ENCODE data around the gene FOXP4. TPM values are rescaled to one million over a fixed set of nuclear protein-coding genes. Genes with fewer than 3 reads are reported as not detected.

FOXP4 gene
- total and polyA plus RNA-seq, 4 donors, result 2.5 to 16.0 (median 4.3) TPM

GRCh38 chr6:41641352-41641925 is 95.3 kb downstream of the FOXP4 start:
- 82% methylated on average over 9 of the region's 9 CpGs for WGBS
- H3K4me1 ChIP-seq (ENCODE audit: control insufficient read depth in 4 of 4, insufficient read depth in 4 of 4, low read length in 3 of 4), result peaks cover 0 to 23% (median 13%) of the 10 kb centered on the region in 4 donors
- H3K9ac ChIP-seq (ENCODE audit: low read depth in 1 of 2, low read length in 2 of 2), result no peak overlapping the region
- no peaks in the 10 kb centered on the region for H3K36me3 ChIP-seq (ENCODE audit: control insufficient read depth in 4 of 4, insufficient read depth in 3 of 4, low read depth in 1 of 4, low read length in 3 of 4)
- no peak overlapping the region for H3K4me3 ChIP-seq (ENCODE audit: low read depth in 1 of 3, low read length in 3 of 3)
- no peaks in the 10 kb centered on the region for H3K9me3 ChIP-seq (ENCODE audit: control insufficient read depth in 4 of 4, low read length in 3 of 4)
- TF ChIP-seq TAF1 (conservative IDR thresholded peaks at IDR 0.05) (no peak), FOXA1 (IDR thresholded peaks at IDR 0.05) (no peak), YY1 (IDR thresholded peaks at IDR 0.05) (no peak), ZBTB33 (IDR thresholded peaks at IDR 0.05) (no peak)
- peaks cover 0 to 9% (median 2%) of the 10 kb centered on the region in 4 donors for H3K27me3 ChIP-seq (ENCODE audit: control insufficient read depth in 4 of 4, insufficient read depth in 4 of 4, low read length in 3 of 4)
- no peak for DNase-seq (ENCODE audit: low spot score)
- H3K27ac ChIP-seq (ENCODE audit: low read depth in 1 of 2, low read length in 2 of 2), result no peak overlapping the region

GRCh38 chr6:41642090-41642959 is 96.1 kb downstream of the FOXP4 start:
- TF ChIP-seq TAF1 (conservative IDR thresholded peaks at IDR 0.05), result no peak
- TF ChIP-seq HNF4G (IDR thresholded peaks at IDR 0.05), result no peak
- no peak for TF ChIP-seq FOXA1 (IDR thresholded peaks at IDR 0.05)
- no peak for TF ChIP-seq ATF3 (IDR thresholded peaks at IDR 0.05)
- TF ChIP-seq NR2F2 (IDR thresholded peaks at IDR 0.05), result no peak
- no peak for TF ChIP-seq REST (IDR thresholded peaks at IDR 0.05)
- TF ChIP-seq SP1 (IDR thresholded peaks at IDR 0.05), result no peak
- no peak for TF ChIP-seq MAX (IDR thresholded peaks at IDR 0.05)
- no peak for TF ChIP-seq JUND (IDR thresholded peaks at IDR 0.05)
- peaks cover 0 to 6% (median 2%) of the 10 kb centered on the region in 4 donors for H3K27me3 ChIP-seq (ENCODE audit: control insufficient read depth in 4 of 4, insufficient read depth in 4 of 4, low read length in 3 of 4)
- no peak for DNase-seq (ENCODE audit: low spot score)
- no peak overlapping the region for H3K27ac ChIP-seq (ENCODE audit: low read depth in 1 of 2, low read length in 2 of 2)
- no peaks in the 10 kb centered on the region for H3K36me3 ChIP-seq (ENCODE audit: control insufficient read depth in 4 of 4, insufficient read depth in 3 of 4, low read depth in 1 of 4, low read length in 3 of 4)
- WGBS, result 77% methylated on average over 11 of the region's 11 CpGs
- no peaks in the 10 kb centered on the region for H3K9me3 ChIP-seq (ENCODE audit: control insufficient read depth in 4 of 4, low read length in 3 of 4)
- no peak overlapping the region for H3K9ac ChIP-seq (ENCODE audit: low read depth in 1 of 2, low read length in 2 of 2)
- no peak overlapping the region for H3K4me3 ChIP-seq (ENCODE audit: low read depth in 1 of 3, low read length in 3 of 3)
- peaks cover 0 to 18% (median 11%) of the 10 kb centered on the region in 4 donors for H3K4me1 ChIP-seq (ENCODE audit: control insufficient read depth in 4 of 4, insufficient read depth in 4 of 4, low read length in 3 of 4)

Measured in liver (tissue), 9 donors.